GM21526 (cell line): ENCODE measurements around the gene CCDC78.
"Not testable (repeated sequence)": the region's sequence is repeated elsewhere in the genome, so short reads cannot be mapped to it uniquely, and the experiment has no call there.

Experiments used
- ATAC-seq: cut with Tn5 transposase; IDR thresholded peaks from one replicate; pipeline ENCODE4 v1.9.1; 2021; ENCODE audit warnings: moderate library complexity; ENCODE audit not compliant: unreplicated experiment, low FRiP score

CCDC78 gene

DNA sequence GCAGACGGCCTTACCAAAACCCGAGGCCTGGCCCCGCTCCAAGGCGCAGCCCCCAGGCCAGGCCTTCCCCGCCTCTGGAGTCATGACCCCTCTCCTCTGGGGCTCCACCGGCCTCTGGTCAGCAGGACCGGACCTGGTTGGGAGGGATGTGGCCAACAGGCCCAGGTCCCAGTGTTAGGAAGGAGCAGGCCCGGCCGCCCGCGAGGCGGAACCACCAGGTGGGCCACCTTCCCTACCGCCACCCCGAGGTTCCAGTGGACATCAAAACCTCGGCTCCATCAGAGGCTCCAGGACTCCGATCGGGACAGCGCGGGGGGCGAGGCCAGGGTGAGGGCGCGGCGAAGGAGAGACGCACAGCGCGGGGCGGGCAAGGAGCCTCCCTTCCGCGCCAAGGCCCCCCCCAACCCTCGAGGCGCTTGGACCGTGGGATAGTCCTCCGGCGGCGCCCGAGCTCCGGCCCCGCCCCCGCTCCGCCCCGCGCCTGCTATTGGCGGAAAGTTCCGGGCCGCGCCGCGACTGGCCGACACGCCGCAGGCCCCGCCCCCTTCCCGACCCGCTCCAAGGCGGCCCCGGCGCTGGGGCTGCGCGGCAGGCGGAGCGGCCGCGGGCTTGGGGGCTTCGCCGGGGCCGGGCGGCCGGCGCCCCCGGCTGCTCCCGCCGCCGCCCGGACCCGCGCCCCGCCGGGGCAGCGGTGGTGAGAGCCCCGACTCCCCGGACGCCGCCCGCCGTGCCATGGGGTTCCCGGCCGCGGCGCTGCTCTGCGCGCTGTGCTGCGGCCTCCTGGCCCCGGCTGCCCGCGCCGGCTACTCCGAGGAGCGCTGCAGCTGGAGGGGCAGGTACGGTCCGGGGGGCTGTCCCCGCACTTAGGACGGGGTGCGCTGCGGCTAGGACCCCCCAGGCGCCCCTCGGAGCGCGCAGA lies 11.4 kb downstream of the CCDC78 start, which contains the start of gene METRN:
METRN (plus strand) TSS at position 561 of the 919 bp plus-strand sequence; CDS start at position 733, 172 bp downstream.
- no peak for ATAC-seq

DNA sequence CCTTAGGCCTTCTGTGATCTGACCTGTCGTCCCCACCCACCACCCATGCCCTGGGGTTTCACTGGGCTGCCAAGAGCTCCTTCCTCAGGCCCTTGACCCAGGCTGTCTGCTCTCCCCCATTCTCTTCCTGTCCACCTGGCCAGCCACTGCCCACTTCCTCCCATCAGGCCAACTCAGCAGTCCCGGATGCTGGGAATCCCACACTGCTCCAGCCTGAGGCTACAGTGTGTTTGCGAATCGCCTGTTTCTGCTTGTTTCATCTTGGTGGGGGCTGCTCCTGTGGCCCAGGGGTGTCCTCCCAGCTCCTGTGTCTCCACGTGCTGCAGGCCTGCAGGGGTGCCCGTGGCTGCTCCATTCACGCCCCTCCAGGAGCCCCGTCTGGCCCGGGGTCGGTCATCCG lies 12.2 kb downstream of the CCDC78 start:
- no peak for ATAC-seq

DNA sequence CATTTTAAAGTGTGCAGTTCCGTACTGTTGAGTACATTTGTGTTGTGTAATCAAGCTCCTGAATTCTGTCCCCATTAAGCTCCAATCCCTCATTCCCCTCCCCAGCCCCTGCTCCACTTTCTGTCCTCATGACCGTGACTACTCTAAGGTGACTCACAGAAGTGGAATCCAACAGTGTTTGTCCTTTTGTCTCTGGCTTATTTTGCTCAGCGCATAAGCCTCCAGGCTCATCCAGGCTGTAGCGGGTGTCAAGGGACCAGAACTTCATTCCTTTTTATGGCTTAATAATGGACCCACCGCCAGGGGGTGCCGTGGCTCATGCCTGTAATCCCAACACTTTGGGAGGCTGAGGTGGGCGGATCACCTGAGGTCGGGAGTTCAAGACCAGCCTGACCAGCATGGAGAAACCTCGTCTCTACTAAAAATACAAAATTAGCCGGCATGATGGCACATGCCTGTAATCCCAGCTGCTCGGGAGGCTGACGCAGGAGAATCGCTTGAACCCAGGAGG lies 13.4 kb downstream of the CCDC78 start:
- ATAC-seq, result not testable (repeated sequence)

DNA sequence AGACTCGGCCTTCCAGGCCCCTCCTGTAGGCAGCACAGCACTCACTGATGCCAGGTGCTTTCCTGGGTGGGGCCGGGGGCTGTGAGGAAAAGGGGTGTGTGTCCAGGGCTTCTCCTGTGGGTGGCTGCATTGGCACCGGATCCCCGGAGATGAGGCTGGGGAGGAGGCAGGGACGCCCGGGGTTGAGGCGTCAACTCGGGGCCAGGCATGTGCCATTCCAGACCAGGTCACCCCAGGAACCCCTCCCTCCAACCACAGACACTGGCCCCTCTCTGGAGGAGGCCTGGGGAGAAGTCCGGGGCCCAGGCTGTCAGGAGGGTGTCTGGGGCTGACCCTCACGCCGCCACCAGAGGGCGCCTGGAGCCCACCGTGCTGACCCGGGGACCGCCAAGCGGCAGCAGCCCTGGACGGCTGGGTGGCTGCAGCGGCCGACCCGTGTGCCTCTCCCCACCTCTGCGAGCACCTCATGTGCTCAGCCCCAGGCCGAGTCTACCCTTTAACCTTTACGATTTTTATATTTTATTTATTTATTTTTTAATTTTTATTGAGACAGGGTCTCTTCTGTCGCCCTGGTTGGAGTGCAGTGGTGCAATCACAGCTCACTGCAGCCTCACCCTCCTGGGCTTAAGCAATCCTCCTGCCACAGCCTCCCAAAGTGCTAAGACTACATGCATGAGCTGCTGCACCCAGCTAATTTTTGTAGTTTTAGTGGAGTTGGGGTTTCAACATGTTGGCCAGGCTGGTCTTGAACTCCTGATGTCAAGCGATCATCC lies 14.5 kb downstream of the CCDC78 start:
- no peak for ATAC-seq

DNA sequence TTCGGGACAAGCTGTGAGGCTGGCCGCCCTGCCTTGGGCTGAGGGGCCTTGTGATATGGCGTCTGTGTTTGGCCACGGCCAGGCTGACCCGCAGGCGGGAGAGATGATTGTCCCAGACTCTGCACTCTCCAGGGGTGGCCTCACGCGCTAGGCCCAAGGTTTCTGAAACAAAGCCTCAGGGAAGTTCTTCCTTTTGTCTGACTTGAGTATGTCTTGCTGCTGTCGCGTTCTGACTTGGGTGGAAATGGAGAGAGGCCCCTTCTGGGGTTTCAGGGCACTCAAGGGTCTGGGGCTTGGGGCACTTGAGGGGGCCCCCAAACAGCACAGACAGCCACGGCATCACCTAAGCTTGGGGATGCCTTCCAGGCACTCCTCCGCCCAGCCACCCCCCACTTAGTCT lies 15.2 kb downstream of the CCDC78 start:
- no peak for ATAC-seq

DNA sequence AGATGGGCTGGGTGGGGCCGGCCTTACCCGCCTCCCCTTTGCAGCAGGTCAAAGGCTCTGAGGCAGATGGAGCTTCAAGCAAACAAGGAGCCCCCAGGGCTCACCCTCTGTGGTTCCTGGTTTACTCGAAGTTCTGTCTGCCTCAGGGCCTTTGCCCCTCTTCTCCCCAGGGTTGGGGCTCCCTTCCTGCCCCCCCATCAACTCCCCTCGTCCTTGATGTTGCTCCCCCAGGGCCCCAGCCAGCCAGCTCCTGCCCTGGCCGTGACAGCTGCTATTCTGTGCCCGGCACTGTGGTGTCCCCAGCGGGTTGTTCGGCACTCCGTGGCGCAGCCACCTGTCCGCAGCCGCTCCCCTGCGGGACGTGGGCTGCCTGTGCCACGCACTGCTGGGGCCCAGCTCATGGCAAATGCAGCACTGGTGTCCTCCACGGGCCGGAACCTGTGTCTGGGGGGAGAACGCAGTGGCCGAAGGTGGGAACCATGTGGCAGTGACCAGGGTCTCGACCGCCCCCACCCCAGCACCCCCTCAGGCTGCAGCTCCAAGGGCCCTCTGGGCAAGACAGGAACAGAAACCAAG lies 15.7 kb downstream of the CCDC78 start:
- no peak for ATAC-seq

DNA sequence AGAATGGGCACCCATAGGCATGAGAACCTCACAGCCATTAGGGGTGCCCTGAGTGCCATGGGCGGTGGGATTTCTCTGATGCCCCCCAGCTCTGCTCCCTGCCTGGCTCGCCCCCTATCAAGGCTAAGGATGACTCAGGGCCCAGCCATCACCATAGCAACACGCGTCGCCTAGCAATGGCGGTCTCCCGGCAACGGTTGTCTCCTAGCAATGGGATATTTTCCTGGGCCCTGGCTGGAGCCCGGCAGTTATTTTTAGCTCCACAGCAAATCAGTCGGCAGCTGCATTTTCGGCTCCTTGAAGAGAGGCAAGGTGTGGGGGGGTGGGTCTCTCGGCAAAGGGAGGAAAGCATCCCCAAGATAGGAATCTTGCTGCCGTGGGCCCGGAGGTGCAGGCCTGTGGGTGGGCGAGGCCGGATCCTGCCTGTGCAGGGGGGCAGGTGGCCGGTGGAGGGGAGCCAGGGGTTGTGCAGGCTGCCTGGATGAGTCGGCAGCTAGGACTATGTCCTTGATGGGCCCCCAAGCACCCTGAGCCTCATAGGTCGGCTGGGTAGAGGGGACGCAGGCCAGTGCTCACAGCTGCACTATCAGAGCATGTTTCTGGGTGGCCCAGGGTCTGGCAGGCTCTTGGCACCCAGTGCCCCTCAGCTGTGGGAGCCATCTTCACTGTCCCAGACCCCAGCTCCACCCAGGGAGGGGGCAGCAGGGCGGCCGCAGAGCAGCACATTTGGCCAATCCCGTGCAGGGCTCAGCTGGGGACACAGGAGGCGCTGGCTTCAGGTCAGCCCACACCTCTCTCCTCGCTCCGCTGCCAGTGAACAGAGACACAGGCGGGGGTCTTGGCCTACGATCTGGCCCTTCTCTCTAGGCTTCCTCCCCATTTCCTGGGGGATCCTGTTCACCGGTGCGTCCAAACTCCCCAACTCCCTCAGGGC lies 16.4 kb downstream of the CCDC78 start:
- no peak for ATAC-seq

DNA sequence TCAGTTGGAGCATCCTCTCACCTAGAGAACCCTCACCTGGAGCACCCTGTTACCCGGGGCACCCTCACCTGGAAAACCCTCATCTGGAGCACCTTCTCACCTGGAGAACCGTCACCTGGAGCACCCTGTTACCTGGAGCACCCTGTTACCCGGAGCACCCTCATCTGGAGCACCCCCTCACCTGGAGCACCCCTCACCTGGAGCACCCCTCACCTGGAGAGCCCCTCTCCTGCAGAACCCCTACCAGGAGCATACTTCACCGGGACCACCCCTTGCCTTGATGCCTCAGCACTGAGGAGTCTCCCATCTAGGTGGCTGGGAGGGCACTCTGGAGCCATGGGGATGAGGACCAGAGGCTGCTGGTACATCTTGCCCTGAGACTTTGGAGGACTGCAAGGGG lies 17.3 kb downstream of the CCDC78 start:
- ATAC-seq, result no peak

DNA sequence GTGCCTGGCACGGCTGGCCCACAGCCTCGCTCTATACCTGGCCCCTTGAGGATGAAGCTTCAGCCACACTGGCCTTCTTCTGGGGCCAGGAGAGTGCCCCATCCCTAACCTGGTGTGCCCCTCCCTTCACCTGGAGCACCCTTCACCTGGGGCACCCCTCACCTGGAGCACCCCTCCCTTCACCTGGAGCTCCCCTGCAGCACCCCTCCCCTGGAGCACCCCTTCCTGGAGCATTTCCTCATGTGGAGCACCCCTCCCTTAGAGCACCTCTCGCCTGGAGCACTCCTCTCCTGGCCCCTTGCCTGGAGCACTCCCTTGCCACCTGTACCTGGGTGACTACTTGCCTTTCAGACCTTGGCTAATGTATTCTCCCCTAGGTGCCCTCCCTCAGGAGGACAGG lies 18.2 kb downstream of the CCDC78 start:
- ATAC-seq, result no peak

DNA sequence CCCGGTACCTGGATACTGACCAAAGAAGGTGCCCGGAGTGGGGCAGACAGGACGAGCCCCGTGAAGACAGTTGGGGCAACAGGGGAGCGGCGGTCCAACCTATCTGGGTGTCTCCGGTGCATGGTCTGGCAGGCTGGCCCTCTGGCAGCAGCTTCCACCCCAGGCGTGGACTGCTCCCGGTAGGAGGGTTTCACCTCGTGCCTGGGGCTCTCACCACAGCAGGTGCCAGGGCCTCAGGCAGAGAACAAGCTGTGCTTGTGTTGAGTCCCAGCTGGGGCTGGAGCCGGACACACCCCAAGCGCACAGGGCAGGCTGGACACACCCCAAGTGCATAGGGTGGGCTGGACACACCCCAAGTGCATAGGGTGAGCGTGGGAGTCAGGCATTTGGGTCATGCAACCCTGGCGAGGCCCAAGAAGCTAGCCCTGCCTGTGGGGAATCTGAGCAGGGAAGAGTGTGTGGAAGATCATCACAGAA lies 19.1 kb downstream of the CCDC78 start:
- no peak for ATAC-seq

DNA sequence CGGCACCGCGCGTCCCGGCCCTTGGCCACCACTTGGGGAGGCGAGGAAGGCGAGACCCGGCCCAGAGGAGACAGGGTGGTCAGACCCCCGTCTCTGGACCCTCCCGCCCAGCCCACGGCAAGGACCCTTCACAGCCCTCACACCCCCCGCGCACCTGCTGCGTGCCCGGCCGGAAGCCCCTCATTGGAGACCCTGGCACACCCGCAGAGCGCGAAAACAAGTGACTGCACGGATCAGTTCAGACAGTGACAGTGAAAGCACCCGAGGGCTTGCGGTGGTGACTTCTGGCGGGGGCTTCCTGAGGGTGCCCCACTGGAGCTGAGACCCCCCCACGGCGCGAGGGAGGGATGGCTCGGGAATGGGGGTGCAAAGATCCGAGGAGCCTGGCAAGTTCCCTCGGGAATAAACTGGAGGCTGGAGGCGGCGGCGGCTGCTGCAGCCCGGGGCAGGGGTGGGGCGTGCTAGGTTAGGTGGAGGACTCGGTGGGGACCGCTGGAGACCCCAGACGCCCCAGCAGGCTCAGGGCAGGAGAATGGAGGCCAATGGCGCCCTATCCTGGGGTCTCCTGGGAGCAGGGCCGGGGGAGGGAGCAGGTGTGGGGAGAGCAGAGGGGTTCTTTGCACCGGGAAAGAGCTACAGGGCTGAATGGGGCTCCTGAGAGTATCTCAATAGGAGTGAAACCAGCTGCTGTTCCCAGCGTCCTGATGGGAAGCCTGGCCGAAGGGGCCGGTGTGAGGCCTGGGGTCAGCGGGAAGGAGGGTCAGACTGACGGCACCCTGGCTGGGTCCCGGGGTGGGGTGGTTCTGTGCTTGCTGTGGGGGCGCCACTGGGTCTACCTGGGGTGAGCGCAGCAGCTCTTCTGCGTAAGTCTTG lies 19.8 kb downstream of the CCDC78 start:
- no peak for ATAC-seq

DNA sequence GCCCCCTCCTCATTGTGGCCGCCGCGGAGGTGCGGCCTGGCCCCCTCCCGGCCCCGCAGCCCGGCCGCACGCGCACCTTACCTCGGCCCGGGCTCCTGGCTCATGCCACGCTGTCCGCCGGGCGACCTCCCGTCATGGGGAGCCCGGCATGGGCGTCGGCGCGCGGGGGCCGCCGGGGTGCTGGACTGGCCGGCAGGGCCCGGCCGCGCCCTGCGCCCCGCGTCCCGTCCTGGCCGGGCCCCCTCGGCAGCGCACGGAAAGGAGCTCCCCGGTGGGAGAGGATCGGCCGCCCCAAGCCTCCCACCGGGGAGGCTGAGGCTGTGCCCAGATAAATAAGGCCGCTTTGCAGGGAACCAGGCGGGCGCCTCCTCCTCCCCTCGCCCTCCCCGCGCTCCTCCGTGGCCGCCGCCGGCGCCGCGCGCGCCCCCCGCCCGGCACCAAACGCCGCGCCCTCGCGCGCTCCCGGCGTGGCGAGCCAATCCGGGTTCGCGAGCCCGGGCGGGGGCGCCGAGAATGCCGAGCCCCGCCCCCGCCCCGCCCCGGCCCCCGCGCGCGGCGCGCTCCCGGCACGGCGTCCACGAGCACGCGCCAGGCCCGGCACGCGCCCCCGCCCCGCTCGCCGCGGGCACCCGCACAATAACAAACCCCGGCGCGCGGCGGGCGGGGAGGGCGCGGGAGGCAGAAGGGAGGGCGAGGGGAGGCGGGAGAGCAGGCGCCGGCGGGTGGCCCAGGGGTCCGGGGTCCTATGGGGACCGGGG lies 20.6 kb downstream of the CCDC78 start, which contains the start of gene FBXL16:
FBXL16 (minus strand) TSS at position 371 of the 758 bp plus-strand sequence. CDS start 8,396 bp downstream, outside the sequence.
- ATAC-seq, result no peak

DNA sequence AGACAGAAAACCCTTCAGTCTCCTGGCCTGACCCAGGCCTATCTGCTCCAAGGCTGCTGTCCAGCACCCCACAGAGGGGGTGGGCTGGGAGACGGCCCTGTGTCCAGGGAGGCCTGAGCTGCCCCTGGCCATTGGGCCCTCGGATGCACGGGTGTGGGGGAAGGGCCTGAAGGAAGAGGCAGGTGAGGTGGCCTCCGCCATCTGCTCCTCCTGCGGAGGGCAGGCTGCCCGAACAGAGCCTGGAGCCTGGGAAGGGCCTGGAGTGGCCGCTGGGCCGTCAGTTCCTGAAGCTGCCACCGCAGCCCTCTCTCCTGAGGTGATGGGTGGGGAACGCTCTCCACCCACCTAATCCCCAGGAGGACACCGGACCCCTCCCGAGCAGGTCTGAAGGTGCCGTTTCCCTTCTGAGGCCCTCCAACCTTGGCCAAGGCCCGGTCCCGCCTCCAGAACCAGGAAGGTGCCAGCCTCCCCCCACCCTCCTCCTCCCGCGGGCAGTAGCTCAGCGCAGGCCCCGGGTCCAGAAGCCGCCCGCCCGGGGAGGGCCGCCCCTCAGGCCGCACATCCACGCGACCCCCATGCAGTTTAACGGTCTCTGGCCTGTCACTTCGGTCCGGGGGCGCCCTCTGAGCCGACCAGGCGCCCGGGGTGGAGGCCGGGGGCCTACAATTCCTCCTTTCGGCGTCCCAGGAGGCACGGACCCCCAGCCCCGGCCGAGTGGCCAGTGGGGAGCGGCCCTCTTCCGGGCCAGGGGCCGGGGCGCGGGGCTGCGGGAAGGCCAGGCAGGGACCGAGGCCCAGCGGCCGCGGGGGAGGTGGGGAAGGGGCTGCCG lies 21.5 kb downstream of the CCDC78 start:
- no peak for ATAC-seq

DNA sequence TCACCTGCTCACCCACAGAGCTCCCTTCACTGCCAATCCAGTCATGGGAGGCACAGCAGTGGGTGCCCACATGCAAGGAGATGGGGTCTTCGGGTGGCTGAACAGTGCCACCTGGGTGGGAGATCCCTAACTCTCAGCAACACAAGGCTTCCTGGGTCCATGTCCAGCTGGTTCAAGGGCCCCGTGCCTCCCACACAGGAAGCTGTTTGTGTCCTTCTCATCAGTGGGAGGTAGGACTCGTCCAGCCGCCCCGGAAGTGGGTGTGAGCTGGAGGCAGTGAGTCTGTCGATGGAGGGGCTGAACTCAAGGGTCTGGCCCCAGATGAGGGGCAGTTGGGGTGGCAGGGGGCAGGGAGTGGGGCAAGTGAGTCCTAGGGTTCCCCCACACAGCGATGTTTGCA lies 22.2 kb downstream of the CCDC78 start:
- ATAC-seq, result no peak

DNA sequence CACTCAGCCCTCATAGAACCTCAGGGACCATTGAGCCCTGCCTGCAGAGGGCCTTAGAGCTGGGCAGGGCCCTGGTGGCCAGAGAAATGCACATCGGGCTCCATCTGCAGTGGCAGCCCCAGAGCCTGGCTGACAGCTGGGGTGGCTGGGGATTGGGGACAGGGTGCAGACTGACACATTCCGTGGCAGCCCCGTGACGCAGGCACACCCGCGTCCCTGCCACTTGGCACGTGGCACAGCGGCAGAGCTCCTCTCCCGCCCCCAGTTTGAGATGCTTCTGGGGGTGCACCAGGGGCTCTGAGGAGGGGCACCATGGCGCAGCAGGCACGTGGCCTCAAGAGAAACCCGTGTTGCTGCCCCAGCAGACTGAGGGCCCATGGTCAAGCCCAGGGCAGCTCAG lies 22.8 kb downstream of the CCDC78 start:
- ATAC-seq, result no peak

DNA sequence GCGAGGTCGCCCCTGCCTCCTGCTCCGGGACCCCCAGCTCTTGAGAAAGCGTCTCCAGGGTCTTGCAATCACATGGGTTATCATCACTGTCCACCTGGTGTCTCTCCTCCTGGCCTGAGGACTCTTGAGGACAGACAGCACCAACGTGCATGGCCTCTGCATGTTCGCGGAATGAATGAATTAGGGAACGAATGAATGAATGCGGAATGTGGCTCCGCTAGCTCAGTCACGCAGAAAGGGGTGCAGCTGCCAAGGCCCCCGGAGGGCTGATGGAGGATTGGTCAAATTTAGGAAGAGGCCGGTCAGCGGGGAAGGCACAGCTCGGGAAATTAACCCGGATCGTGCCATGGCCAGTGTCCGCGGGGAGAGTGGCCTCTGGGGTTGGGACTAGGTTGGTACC lies 23.9 kb downstream of the CCDC78 start:
- no peak for ATAC-seq
